ENCODE data around the gene RBM20.
"Not testable (repeated sequence)": the region's sequence is repeated elsewhere in the genome, so short reads cannot be mapped to it uniquely, and the experiment has no call there.

The RBM20 gene

DNA sequence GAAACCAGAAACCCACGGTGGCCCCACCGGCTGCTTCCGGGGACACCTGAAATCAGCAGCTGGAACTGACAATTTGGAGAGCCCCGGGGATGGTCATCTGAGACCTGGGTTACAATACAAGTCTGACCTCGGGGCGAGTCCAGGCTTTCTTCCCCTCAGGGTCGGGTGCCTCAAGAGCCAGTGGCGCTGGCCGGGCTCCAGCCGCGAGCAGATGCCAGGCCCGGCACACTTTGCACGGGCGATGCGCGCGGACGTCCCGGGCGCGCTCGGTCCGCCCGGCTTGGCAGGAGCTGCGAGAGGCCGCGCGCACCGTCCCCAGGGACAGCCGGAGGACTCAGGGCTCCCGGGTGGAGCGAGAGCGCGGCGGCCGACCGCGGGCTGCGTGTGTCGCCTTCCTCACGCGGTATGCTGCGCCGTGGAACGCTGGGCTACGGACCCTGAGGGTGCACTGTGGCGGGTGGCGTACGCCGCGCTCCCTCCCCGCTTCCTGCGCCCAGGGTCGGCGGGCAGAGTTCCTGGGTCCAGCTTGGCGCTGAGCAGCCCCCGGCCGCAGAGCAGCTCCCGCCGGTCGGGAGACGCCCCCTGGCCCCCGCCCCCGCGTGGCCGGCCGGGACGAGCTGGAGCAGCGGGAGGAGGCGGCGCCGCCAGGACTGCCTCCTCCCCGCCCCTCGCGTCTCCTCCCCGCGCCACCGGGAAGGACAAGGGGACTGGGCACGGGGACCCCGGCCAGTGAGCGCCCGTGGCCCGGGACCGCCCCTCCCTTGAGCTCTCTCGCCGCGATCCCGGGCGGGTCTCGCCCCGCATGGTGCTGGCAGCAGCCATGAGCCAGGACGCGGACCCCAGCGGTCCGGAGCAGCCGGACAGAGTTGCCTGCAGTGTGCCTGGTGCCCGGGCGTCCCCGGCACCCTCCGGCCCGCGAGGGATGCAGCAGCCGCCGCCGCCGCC, at the start of gene RBM20:
Gene RBM20 (plus strand): TSS at position 684 of the 945 bp plus-strand sequence. CDS start 119 bp downstream, at position 803.
- no peak for DNase-seq (ENCODE audit: low spot score)

DNA sequence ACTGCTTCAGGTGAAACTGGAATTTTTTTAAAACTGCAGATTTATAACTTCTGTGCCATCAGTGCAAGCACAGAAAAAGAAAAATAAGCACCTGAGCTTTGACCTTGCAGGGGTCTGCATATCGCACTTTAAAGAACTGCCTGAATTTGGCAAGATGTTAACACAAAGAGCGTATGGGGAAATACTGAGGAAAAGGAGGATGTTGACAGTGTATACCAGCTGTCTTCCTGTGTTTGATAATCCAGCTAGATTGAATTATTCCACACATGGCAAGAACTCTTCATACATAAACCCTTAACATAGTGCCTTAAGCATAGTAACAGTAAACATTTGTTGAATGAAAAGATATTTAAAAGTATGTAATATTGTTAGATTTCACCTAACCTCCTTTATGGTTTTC, 46.7 kb upstream of the RBM20 start:
- DNase-seq (ENCODE audit: low spot score): peak; percentile 3

DNA sequence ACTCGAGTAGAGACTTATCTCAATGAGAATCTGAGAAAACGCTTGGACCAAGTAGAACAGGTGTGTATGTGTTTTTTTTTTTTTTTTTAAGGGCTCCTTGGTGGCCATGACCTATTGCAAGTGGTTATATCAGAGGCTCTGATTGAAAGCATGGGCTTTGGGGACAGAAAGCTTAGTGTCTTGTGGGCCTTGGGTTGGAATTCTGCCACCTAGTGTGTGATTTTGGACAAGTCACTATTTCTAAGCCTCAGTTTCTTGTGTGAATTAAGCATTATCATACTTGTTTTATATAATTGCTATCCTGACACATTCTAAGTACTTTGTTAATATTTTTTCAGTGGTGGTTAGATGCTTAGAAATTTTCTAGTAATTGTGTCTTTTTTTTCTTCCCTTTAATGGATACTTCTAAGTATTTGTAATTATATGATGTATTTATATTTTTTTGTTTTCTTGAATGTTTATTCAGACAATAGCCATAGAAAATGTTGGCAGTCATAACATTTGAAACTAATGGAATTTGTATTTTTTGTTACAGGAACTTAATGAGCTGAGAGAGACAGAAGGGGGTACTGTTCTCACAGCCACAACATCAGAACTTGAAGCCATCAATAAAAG, 43.5 kb upstream of the RBM20 start:
- DNase-seq (ENCODE audit: low spot score): peak; percentile 67

DNA sequence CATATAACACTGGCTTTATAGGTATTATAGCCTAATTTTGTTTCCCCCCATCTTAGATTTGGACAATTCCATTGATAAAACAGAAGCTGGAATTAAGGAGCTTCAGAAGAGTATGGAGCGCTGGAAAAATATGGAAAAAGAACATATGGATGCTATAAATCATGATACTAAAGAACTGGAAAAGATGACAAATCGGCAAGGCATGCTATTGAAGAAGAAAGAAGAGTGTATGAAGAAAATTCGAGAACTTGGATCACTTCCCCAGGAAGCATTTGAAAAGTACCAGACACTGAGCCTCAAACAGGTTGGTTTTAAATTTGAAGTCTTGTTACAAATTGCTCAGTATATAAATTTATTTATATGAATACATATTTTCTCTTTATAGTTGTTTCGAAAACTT, 42.6 kb upstream of the RBM20 start:
- DNase-seq (ENCODE audit: low spot score): no peak

DNA sequence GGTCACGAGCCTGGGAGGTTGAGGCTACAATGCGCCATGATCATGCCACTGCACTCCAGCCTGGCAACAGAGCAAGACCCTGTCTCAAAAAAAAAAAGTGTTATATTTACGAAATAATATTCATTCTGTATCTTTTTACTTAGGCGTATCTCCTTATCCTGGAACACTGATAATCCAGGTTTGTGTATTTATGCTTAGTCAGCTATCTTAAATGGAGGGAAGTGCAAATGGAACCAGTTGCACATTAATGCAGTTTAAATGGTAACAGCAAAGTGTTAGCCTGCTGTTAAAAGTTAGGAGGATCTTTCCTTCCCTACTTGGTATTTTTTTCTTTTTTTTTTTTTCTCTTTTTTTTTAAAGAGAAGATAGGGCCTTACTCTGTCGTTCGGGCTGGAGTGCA, 36.0 kb upstream of the RBM20 start:
- DNase-seq (ENCODE audit: low spot score): no peak

DNA sequence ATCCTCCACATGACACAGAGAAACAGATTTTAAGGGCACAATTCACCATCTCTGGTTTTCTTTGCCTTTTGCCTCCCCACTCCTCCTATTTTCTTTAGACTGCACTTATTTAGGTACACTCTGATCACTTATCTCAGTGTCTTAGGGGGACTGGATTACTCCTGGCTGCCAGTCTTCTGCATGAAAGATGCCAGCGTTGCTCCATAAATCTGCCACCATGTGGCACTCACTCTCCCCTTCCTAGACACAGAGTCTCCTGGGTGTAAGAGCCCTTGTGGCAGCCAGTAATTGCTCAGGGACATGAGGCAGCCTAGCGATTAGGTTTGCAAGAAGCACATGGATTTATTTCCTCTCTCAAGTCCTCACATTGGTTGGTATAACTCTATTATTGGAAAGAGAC, 34.5 kb upstream of the RBM20 start:
- DNase-seq (ENCODE audit: low spot score): no peak

DNA sequence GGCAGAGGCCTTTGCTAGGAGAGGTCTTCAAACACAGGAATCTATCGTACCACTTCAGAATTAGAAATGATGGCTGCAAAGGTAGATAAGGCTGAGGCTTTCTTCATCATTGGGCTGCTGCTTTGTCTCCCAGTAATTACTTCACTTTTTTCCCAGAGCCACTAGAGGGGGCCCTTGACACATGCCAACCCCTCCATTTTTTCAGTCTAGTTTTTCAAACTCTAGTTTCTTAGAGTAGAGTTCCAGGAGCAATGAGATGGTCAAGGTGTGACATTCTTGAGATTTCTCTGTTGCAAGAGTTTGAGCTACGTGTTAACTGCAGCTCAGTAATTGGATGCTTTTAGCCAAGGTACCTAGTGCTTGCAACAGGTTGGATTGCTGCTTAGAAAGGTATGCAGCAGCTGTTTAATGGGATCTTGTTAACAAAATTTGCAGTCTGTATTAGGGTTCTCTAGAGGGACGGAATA, 33.8 kb upstream of the RBM20 start:
- peak; percentile 65 for DNase-seq (ENCODE audit: low spot score)

DNA sequence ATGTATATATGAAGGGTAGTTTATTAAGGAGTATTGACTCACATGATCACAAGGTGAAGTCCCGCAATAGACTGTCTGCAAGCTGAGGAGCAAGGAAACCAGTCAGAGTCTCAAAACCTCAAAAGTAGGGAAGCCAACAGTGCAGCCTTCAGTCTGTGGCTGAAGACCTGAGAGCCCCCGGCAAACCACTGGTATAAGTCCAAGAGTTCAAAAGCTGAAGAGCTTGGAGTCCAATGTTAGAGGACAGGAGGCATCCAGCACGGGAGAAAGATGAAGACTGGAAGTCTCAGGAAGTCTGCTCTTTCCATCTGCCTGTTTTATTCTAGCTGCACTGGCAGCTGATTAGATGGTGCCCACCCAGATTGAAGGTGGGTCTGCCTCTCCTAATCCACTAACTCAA, 33.4 kb upstream of the RBM20 start:
- not testable (repeated sequence) for DNase-seq (ENCODE audit: low spot score)

DNA sequence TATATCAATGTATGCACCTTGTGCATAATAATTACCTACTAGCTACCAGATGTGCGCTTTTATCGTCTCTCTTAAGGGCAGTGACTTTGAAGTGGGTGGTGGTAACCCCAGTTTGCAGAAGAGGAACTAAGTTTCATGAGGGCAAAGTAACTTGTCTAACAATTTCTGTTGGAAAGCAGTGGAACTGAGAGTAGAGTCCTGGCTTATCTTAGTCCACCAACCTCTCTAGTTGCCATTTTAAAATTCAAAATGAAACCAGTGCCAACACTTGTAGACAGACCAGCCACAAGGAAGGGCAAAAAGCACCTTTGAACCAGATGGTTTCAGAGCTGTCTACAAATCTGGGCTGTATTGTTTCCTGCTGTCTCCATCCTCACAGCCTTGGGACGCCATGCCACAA, 32.0 kb upstream of the RBM20 start:
- DNase-seq (ENCODE audit: low spot score): no peak

DNA sequence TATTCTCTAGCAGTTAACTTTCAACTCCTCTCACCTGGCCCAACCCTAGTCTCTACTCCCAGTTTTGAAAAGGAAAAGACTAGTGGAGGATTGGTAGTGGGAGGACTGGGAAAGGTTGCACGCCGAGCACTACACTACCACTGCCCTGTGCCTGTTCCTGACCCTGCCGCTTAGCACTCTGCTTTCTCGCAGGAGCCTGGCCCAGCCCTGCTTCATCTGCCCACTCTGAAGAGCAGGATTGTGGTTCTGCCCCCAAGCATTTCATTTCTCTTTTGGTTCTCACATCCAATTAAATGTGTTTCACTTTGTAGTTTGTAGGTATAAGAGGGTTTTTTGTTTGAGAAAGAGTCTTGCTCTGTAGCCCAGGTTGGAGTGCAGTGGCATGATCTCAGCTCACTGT, 31.5 kb upstream of the RBM20 start:
- DNase-seq (ENCODE audit: low spot score): no peak

DNA sequence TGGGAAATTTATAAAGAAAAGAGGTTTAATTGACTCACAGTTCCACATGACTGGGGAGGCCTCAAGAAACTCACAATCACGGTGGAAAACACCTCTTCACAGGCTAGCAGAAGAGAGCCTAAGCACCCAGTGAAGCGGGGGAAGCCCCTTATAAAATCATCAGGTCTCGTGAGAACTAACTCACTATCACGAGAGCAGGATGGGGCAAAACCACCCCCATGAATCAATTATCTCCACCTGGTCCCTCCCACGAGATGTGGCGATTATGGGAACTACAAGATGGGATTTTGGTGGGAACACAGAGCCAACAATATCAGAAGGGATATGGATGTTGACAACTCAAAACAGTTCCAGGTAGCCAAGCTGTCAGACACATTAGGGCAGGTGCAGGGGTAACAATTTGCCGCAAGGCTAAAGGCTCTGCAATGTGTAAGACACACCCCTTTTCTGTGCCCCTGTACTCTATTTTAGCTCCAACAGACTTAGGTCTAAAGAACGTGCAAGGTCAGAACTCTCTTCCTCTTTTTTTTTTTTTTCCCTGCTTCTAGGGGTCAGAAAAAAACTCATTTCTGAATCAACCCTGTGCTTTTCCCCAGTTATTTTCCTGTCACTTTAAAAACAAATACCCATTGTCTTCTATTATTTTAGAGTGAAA, 30.7 kb upstream of the RBM20 start:
- DNase-seq (ENCODE audit: low spot score): no peak

DNA sequence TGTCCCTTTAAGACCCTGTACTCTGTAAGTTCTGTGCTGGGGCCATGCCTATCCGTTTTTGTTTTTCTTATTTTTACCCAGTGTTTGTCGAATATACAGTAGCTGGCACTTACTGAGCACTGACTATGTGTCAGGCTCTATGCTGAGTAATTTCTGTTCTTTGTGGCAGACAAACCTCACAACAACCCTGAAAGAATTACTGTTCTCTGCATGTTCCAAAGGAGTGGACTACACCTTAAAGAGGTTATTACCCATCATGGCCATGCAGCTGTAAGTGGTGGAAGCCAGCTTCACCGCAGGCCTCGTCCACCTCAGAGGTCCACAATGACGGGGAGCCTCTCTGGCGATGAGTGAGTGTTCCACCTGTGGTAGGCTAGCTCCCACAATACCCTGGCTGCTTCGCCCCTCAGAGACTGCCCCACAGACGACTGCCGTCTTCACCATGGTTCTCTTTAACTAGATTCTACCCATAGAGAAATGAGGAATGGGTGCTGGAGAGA, 30.1 kb upstream of the RBM20 start:
- DNase-seq (ENCODE audit: low spot score): no peak

DNA sequence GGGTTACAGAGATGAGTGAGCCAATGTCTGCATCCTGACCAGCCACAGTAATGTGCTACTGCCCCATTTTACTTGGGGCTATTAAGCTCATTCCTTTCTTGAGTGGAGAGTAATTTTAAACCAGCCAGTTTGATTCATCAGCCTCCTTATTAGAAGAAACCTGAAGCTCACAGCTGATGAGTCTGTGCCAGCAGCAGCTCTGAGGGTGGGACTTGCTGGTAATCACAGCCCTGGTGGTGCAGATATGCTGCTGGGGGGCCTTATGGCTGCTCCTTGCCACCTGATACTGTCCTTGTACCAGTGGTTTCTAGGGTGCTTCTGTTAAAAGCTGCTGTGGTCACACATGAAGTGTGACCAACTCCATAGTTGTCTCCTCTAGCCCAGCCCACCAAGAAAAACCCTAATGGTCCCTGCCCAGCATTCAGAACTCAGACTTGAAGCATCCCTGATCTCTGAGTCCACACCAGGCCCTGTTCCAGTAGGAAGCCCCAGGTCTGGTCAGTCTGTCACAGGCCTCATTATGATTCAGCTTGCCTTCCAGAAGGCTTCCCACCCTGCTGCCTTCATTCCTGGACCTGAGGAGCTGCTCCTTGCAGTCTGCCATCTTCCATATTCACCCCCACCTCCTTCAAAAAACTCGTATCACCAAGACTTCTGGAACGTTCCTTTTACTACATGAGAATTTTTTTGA, 28.9 kb upstream of the RBM20 start:
- no peak for DNase-seq (ENCODE audit: low spot score)

DNA sequence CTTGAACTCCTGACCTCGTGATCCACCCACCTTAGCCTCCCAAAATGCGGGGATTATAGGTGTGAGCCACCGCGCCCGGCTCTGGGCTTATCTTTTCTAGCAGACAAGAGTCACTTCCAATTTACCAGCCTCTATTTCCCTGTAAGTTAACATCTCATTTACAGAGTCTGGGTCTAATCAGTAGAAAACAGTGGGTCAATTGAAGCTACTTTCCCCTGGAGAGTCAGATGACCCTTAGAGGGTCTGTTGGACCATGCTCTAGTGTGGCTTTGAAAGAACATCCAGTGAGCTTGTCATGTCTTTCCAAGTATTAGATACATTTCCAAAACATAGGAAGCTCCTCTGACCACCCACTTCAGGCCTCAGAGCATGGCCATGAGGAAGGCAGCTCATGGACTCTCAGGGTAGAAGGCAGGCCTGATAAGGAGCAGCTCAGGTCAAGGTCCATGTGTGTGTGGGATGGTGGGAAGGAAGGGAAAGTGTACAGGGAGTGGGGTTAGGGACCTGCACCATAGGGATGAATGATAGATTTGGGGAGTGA, 27.6 kb upstream of the RBM20 start:
- no peak for DNase-seq (ENCODE audit: low spot score)

DNA sequence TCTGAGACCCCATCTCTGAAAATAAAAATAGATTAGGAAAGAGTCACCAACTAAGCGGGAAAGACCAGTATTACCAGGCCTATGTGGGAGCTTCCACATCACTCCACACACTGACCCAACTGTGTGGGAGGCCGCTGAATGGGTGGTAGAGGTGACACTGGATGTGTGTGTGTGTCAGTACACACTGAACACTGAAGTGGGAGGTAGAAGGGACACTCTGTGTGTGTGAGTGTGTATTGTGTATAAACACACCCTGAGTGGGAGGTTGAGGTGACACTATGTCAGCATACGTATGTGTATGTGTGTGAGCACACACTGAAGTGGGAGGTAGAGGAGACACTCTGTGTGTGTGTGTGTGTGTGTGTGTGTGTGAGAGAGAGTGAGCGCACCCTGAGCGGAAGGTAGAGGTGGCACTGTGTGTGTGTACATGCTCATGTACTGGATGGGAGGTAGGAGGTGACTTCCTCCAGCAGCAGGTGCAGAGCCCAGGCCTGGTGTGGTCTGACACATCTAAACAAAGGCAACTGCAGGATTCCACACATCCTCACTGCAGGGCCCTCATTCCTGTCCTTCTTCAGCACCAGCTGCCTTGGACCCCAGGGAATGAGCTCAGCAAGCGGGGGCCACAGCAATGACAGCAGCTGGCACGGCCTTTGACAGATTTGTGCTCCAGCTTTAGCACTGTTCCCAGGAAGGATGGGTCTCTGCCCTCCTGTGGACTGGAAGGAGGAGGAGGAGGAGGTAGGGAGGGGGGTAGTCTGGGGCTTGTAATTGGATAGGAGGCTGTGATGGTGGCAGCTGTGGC, 26.5 kb upstream of the RBM20 start:
- DNase-seq (ENCODE audit: low spot score): no peak

DNA sequence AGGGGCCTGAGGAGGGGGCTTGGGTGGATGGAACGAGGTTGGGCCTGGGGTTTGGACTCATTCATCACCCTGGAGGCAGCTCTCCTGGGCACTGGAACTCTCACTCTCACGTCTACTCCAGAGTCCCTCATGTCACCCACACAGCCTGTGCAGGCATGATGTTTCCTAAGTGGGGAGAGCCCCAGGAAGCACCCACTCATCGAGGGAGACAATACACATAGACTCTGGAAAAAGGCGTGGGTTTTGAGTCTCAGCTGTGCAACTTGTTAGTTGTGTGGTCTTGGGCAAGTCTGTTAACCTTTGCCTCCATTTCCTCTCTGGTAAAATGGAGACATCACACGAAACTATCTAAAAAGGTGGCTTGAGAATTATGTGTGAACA, 25.9 kb upstream of the RBM20 start:
- no peak for DNase-seq (ENCODE audit: low spot score)

DNA sequence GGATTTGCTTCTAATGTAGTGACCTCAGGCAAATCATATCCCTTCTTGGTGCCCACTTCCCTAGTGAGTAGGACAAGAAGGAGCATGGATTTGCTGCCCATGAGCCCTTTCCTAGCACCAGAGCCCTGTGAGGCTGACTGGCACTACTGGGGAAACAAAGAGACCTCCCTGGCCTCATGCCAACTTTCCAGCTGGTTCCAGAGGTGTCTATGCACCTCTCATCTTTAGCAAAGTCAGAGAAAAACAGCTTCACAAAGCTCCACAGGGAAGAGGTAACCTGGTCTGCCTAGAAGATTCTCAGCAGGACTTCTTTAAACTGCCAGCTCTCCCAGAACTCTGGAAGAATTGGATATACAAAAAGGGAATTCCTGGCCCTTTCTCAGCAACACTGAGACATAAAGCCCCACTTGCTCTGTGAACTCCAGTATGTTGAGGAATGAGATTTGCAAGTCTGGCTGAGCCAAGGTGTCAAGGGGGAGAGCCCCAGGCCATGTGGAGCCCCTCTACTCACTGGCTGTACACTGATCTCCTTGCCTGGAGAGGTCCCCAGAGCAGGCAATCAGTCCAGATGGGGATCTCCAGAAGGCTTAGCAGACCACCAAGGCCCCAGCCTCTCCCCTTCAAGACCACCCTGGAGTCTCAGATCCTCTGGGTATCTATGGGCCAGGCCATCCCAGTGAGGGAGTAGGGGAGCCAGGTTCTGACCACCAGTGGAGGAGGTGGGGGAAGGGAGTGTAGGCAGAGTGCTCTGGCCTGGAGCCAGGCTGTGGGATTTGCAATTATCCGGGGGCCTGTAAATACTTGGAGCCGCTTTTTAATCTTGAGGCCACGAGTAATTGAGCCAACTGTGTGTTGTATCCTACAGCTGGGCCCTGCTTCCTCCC, 24.4 kb upstream of the RBM20 start:
- no peak for DNase-seq (ENCODE audit: low spot score)

DNA sequence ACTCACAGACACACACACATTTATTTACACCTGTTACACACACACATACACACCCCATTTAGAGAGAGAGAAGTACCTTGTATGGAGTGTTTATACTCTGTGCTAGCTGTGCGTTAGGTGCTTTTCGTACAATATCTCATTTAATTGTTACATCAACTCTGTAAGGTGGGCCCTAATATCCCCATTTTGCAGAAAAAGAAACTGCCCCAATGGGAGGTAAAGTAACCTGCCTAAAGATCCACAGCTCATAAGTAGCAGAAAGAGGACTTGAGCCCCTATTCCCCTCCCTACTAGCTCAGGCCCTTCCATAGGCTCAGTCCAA, 23.8 kb upstream of the RBM20 start:
- DNase-seq (ENCODE audit: low spot score): no peak

DNA sequence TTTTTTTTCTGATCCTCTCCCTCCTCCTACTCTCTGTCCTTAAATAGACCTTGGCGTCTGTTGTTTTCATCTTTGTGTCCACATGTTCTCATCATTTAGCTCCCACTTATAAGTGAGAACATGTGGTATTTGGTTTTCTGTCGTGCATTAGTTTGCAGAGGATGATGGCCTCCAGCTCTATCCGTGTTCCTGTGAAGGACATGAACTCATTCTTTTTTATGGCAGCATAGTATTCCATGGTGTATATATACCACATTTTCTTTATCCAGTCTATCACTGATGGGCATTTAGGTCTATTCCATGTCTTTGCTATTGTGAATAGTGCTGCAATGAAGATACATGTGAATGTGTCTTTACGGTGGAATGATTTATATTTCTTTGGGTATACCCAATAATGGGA, 20.8 kb upstream of the RBM20 start:
- DNase-seq (ENCODE audit: low spot score): not testable (repeated sequence)

DNA sequence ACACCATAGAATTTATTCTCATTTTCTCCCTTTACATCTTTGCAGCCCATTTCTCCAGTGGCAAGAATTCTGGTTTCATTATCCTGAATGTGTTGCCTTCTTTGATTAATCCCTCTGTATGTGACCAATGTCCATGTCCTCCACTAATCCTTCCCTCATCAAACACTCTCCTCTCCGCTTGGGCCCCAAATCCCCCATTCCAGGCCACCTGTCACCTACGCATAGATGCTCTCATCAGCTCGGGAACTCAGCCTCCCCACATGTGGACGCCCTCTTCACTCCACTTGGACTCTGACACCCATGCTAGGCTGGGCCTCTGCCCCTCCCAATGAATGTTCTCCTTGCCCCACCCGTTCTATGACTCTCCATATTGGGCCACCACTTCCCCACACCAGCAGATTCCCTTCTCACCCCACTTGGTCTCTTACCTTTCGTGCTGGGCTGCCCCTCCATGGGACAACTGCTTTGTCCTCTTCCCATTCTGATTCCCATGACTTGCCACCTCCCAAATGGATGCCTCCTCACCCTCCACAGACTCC, 18.7 kb upstream of the RBM20 start:
- DNase-seq (ENCODE audit: low spot score): no peak
